Occipital lobe (tissue), 3 donors: ENCODE data around the gene FAM181B. TPM values are rescaled to one million over a fixed set of nuclear protein-coding genes. Genes with fewer than 3 reads are reported as not detected.

Experiments
- DNase-seq: peaks from one replicate; lab custom pipeline; 2025; lab: John Stamatoyannopoulos, UW
- small RNA-seq: library from RNA; depleted of rRNA; stranded (forward); fragments of <200 nt; gene quantifications from one replicate; pipeline ENCODE3, GENCODE V24; 2014
- total RNA-seq: library from RNA; depleted of rRNA; stranded (reverse); fragments of >200 nt; gene quantifications from one replicate; pipeline ENCODE4 v1.2.3, GENCODE V29; 2014

FAM181B gene
- total RNA-seq, 1 donor from 2014 or later = 9.7 TPM

GRCh38 chr11:82683029-82683428, 50.6 kb downstream of the FAM181B start:
- DNase-seq = no peak

- no peak for DNase-seq
Observed at GRCh38 chr11:82682003-82682751, 51.5 kb downstream of the FAM181B start.

GRCh38 chr11:82680252-82680651, 53.4 kb downstream of the FAM181B start:
- DNase-seq = no peak

Small RNA genes within 50 kb of the gene (small RNA-seq; reads per million reads assigned to genes)
- not detected for gene RPS28P7

Other genes starting within 250 kb of the FAM181B start
- gene PRCP, start 166.6 kb upstream of the FAM181B start, total RNA-seq = 29.8 TPM
- 2.2 TPM for gene DDIAS, start 167.9 kb upstream of the FAM181B start, total RNA-seq